GM12801 (cell line): ENCODE data around the gene SFXN2.

Source experiments
- CTCF ChIP-seq: IDR thresholded peaks from one replicate; pipeline ENCODE4 v1.5.1; 2011; ENCODE audit warnings: control low read depth; ENCODE audit not compliant: insufficient read length; ENCODE audit errors: extremely low read depth

SFXN2 gene

GRCh38 chr10:102752934-102753664 is 38.7 kb downstream of the SFXN2 start:
- TF ChIP-seq CTCF = no peak

- TF ChIP-seq CTCF = no peak
Measured at GRCh38 chr10:102753718-102754117, 39.3 kb downstream of the SFXN2 start.

GRCh38 chr10:102757323-102757722 is 42.9 kb downstream of the SFXN2 start:
- no peak for TF ChIP-seq CTCF

- TF ChIP-seq CTCF = no peak
Measured at GRCh38 chr10:102758240-102758932, 44.0 kb downstream of the SFXN2 start.

GRCh38 chr10:102759497-102760210 is 45.2 kb downstream of the SFXN2 start:
- no peak for TF ChIP-seq CTCF

GRCh38 chr10:102761981-102762380 is 47.5 kb downstream of the SFXN2 start:
- TF ChIP-seq CTCF = no peak

GRCh38 chr10:102762401-102763015 is 48.1 kb downstream of the SFXN2 start:
- no peak for TF ChIP-seq CTCF
